Common myeloid progenitor, CD34-positive (primary cell): ENCODE results near the gene CYBC1.
A peak's percentile ranks its signal among the peaks of the same experiment; 100 is the strongest.

Source experiments
- CTCF ChIA-PET: fragments of 350-600 bp; sonication (Branson Sonifier 250); formaldehyde crosslinking; loops from one replicate; lab custom pipeline; 2021; ENCODE audit warnings: antibody characterized with exemption; lab: Charles Lee
- POLR2A ChIA-PET: fragments of 350-600 bp; sonication (Branson Sonifier 250); formaldehyde crosslinking; loops from one replicate; lab custom pipeline; 2021; ENCODE audit warnings: antibody characterized with exemption; lab: Charles Lee
- DNase-seq, 3 donors: peaks; one replicate each; pipeline versions ENCODE4 v3.0.0 to v3.0.0-alpha.2; 2013
- H3K27ac ChIP-seq, 2 experiments: 1 replicate in 1 of 2; 2 replicates in 1 of 2; pipeline ENCODE4 v1.7.0; 2013; ENCODE audit warnings: inconsistent platforms in 2 of 2, low read length in 2 of 2, mild to moderate bottlenecking in 2 of 2, low read depth in 1 of 2, moderate library complexity in 1 of 2; ENCODE audit not compliant: severe bottlenecking in 2 of 2, insufficient read depth in 1 of 2, poor library complexity in 1 of 2
- H3K27me3 ChIP-seq, 5 experiments: replicated peaks in 2 of 5; 1 replicate in 3 of 5; 2 replicates in 2 of 5; pipeline versions ENCODE4 v1.6.1 to v1.7.0; 2013; ENCODE audit warnings: low read length in 4 of 5, mild to moderate bottlenecking in 2 of 5, moderate library complexity in 2 of 5, inconsistent platforms in 1 of 5; ENCODE audit not compliant: insufficient read depth in 5 of 5, control insufficient read depth in 4 of 5
- H3K36me3 ChIP-seq, 4 experiments: 1 replicate in 2 of 4; 2 replicates in 2 of 4; pipeline versions ENCODE4 v1.6.1 to v1.7.0; 2013; ENCODE audit warnings: low read length in 3 of 4, control low read depth in 1 of 4, mild to moderate bottlenecking in 1 of 4; ENCODE audit not compliant: control insufficient read depth in 4 of 4, insufficient read depth in 4 of 4
- H3K4me1 ChIP-seq, 4 experiments: 1 replicate in 3 of 4; 2 replicates in 1 of 4; pipeline versions ENCODE4 v1.6.1 to v1.7.1; 2013; ENCODE audit warnings: low read length in 3 of 4, mild to moderate bottlenecking in 3 of 4, control low read depth in 1 of 4, inconsistent platforms in 1 of 4, moderate library complexity in 1 of 4; ENCODE audit not compliant: control insufficient read depth in 4 of 4, insufficient read depth in 4 of 4; ENCODE audit errors: control extremely low read depth in 1 of 4
- H3K4me3 ChIP-seq, 7 experiments: 1 replicate in 4 of 7; 2 replicates in 3 of 7; pipeline versions ENCODE4 v1.5.1 to v1.7.0; 2013; ENCODE audit warnings: mild to moderate bottlenecking in 7 of 7, low read length in 6 of 7, moderate library complexity in 6 of 7, inconsistent platforms in 2 of 7, low read depth in 2 of 7, control low read depth in 1 of 7; ENCODE audit not compliant: insufficient read depth in 4 of 7, control insufficient read depth in 1 of 7; ENCODE audit errors: extremely low read depth in 1 of 7
- H3K9me3 ChIP-seq, 5 experiments: 1 replicate in 4 of 5; 2 replicates in 1 of 5; pipeline versions ENCODE4 v1.6.1 to v1.7.1; 2013; ENCODE audit warnings: low read length in 4 of 5, mild to moderate bottlenecking in 2 of 5, inconsistent platforms in 1 of 5, low read depth in 1 of 5, moderate library complexity in 1 of 5; ENCODE audit not compliant: control insufficient read depth in 4 of 5, insufficient read depth in 2 of 5; ENCODE audit errors: control extremely low read depth in 1 of 5
- WGBS: methylation state at CpG from one replicate; pipeline ENCODE4 v1.1.5; 2013; ENCODE audit not compliant: insufficient coverage; 5-methylcytosine and 5-hydroxymethylcytosine counted together

CYBC1 gene

DNA sequence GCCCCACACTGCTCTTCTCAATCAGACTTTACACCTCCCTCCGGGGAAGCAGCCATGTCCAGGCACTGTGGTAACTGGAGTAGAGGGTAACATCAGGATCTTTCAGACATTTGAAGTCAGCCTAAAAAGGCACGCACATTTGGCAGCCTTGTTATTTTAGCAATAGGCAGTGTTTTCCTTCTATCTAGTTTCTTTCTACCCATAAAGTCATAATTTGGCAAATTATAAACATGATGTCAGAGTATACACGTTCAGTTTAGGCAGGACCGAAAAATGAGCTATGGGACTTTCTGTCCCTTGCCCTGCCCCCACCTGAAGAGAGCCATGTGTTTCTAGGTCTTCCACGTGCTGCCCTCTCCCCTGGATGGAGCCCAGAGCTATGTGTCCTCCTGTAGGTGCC, 29.1 kb upstream of the CYBC1 start:
- WGBS = 100% methylated on average over 4 of the region's 5 CpGs

DNA sequence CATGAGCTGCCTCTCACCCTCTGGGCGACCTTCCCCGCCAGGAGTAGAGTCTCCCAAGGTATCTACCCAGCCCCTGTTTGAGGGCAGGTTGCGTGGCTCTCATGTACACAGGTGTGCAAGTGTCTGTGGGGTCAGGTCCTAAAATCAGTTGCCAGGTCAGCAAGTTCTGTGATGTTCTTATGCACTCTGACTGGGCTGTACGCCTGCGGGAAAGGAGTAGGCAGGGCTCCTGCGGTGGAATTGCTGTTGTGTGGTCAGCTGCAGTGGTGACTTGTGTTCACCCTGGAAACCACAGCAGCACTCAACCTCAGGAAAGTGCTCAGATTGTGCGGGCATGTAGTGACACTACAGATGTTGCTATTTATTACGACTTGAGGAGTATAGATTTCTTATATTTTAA, 27.4 kb upstream of the CYBC1 start:
- Histone ChIP-seq H3K4me3 (no peak overlapping the region), H3K27ac (no peak overlapping the region), H3K27me3 (no peaks in the 10 kb centered on the region), H3K4me1 (peaks cover 0 to 11% (median 0%) of the 10 kb centered on the region in 4 experiments), H3K36me3 (peaks cover 8 to 84% (median 49%) of the 10 kb centered on the region in 4 experiments), H3K9me3 (no peaks in the 10 kb centered on the region)
- ChIA-PET CTCF (interaction anchor here (1.1 to 1.5 kb wide), 3 partner anchors 73 to 175 kb away, joined by 3 read pairs; no protein-coding TSS in a partner anchor), POLR2A (no interaction called here)
- DNase-seq = no peak
- WGBS = 95% methylated on average over 8 of the region's 8 CpGs

More for the DNA sequence above, 29.1 kb upstream of the CYBC1 start:
- peaks cover 5 to 85% (median 58%) of the 10 kb centered on the region in 4 experiments for H3K36me3 ChIP-seq
- H3K9me3 ChIP-seq = no peaks in the 10 kb centered on the region
- H3K27ac ChIP-seq = no peak overlapping the region
- DNase-seq = no peak
- H3K4me3 ChIP-seq = no peak overlapping the region
- H3K4me1 ChIP-seq = peaks cover 0 to 11% (median 0%) of the 10 kb centered on the region in 4 experiments
- no peaks in the 10 kb centered on the region for H3K27me3 ChIP-seq
- POLR2A ChIA-PET = no interaction called here
- CTCF ChIA-PET = interaction anchor here (0.9 to 3.1 kb wide), 6 partner anchors 13 to 75 kb away, joined by 3 to 12 read pairs (median 5); no protein-coding TSS in a partner anchor

DNA sequence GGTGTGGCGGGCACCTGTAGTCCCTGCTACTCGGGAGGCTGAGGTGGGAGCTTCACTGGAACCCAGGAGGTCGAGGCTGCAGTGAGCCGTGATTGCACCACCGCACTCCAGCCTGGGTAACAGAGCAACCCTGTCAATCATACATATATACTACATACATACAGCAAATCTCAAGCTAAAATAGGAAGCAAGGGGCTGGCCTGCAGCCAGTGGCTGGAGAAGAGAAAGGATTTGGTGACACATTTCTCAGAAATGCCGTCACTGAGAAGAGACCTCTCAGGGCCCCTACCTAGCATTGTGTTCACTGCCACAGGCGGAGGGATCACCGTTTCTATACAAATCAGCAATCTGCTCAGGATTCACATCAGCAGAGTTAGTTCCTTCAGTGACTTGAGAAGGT, 24.9 kb upstream of the CYBC1 start:
- Histone ChIP-seq H3K27me3 (no peaks in the 10 kb centered on the region), H3K4me1 (peaks cover 0 to 11% (median 0%) of the 10 kb centered on the region in 4 experiments), H3K36me3 (peaks cover 8 to 80% (median 39%) of the 10 kb centered on the region in 4 experiments), H3K4me3 (no peak overlapping the region), H3K27ac (no peak overlapping the region), H3K9me3 (no peaks in the 10 kb centered on the region)
- ChIA-PET CTCF (interaction anchor here (0.6 to 1.6 kb wide), 4 partner anchors 8 to 132 kb away, joined by 3 to 4 read pairs (median 3); no protein-coding TSS in a partner anchor), POLR2A (no interaction called here)
- 90% methylated on average over 5 of the region's 8 CpGs for WGBS
- no peak for DNase-seq

DNA sequence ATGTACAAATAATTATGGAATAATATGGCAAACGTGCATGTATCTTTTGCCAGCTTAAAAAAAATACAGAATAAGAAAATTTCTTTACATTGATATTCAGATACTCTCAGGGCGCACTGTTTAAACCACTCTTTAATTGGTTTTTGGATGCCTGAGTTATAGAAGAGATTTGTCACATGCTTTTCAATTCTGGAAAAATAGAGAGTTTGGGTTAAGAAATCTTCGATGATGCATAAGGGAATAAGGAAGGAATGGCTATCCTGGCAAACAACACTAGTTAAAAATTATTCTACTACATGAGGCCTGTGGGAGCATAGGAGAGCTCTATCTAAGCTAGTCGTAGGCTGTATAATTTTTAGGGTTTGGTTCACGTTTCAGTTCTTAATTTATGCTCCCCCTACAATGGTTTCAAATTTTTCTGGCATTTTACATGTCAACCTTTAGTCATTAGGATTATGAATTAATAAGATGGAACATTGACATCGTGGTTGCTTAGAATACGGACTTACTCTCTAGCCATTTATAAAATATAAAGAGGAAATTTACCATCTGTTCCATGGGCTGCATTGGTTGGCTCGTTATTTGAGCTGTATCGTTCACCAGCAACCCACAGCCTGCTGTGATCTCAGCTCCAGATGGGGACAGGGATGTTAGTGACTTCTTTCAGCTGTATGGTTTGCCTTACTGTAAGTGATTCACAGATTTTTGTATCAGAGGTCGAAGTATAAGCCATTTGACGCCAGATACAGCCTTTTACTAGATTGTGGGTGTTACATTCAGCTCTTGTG, 23.9 kb upstream of the CYBC1 start:
- peaks cover 11 to 77% (median 36%) of the 10 kb centered on the region in 4 experiments for H3K36me3 ChIP-seq
- no peak overlapping the region for H3K4me3 ChIP-seq
- ChIA-PET CTCF (interaction anchor here (1.1 to 1.6 kb wide), 3 partner anchors 9 to 131 kb away, joined by 3 read pairs; no protein-coding TSS in a partner anchor), POLR2A (no interaction called here)
- peak overlapping the region in 1 of 2 experiments; percentile 0 for H3K27ac ChIP-seq
- H3K9me3 ChIP-seq = no peaks in the 10 kb centered on the region
- no peak for DNase-seq
- peaks cover 0 to 10% (median 0%) of the 10 kb centered on the region in 4 experiments for H3K4me1 ChIP-seq
- H3K27me3 ChIP-seq = no peaks in the 10 kb centered on the region
- 96% methylated on average over 5 of the region's 11 CpGs for WGBS

DNA sequence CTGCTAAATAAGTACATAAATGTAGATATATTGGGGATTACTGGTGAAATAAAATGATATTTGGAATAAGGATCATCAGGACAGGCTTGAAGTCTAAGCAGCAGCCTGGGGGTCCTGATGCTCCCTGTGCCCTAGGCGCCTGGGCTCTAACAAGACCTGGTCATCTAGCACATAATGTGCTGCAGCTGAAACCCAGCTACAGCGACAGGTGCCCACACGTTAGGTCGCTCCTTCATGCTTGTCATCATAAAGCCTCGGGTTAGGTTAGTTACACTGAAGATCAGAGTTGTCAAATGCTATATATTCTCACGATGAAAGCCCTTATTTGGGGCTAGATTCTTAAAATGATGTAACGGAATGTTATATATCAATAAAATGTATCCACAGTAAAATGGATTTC, 19.5 kb upstream of the CYBC1 start:
- Histone ChIP-seq H3K36me3 (peaks cover 14 to 87% (median 40%) of the 10 kb centered on the region in 4 experiments), H3K27me3 (no peaks in the 10 kb centered on the region), H3K4me1 (no peaks in the 10 kb centered on the region), H3K4me3 (no peak overlapping the region), H3K9me3 (no peaks in the 10 kb centered on the region), H3K27ac (no peak overlapping the region)
- WGBS = 96% methylated on average over 4 of the region's 7 CpGs
- no peak for DNase-seq
- POLR2A ChIA-PET = no interaction called here
- CTCF ChIA-PET = no interaction called here

DNA sequence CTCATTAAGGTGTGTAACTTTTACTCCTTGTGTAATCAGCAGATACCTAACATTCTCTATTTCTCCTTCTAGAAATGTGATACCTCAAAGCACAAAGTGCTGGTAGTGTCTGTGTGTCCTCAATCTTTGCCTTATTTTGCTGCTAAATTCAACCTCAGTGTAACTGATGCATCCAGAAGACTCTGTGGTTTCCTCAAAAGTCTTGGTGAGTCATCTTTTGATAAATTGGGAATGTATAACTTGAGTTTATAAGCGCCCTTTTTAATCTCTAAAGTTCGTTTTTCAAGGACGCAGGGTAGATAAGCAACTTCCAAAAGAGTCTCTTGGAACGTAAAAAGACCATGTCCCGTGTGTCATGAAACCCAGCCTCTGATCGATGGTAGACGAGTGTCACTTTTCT, 18.1 kb upstream of the CYBC1 start:
- POLR2A ChIA-PET = interaction anchor here (0.5 kb wide), 1 partner anchor 10 kb away, joined by 3 read pairs; the partner anchor contains the start of gene NARF
- Histone ChIP-seq H3K4me1 (no peaks in the 10 kb centered on the region), H3K36me3 (peaks cover 16 to 87% (median 43%) of the 10 kb centered on the region in 4 experiments), H3K4me3 (no peak overlapping the region), H3K27me3 (no peaks in the 10 kb centered on the region), H3K27ac (no peak overlapping the region), H3K9me3 (no peaks in the 10 kb centered on the region)
- DNase-seq = no peak
- WGBS = 96% methylated on average over 7 of the region's 7 CpGs
- CTCF ChIA-PET = no interaction called here
